Spleen (tissue), 7 donors: ENCODE measurements around the gene GLUD1.
"Not testable (repeated sequence)": the region's sequence is repeated elsewhere in the genome, so short reads cannot be mapped to it uniquely, and the experiment has no call there.

Experiments
- POLR2A ChIP-seq, 3 donors: fragments of 450-650 bp; IDR thresholded peaks; one replicate each; pipeline ENCODE4 v1.5.1; 2017; ENCODE audit warnings: antibody characterized with exemption in 3 of 3, mild to moderate bottlenecking in 1 of 3
- TF ChIP-seq, protein P1 (sequence below), 11 experiments: fragments of 200-600 bp in 7 of 11; fragments of 450-650 bp in 4 of 11; sonication (generic) in 4 of 11; IDR thresholded peaks in 8 of 11; conservative IDR thresholded peaks in 3 of 11; 1 replicate in 7 of 11; 2 replicates in 4 of 11; pipeline versions ENCODE4 v1.4.0 to v1.8.0; 2016 to 2021; ENCODE audit warnings: antibody characterized with exemption in 11 of 11, inconsistent platforms in 4 of 11, mild to moderate bottlenecking in 1 of 11
- donor health status: DM: no; HTN: no; CAD: no; lungs with moderate emphysema.
- donor health status: DM: no; HTN: no; CAD: no.
- donor health status: DM: no; HTN: no; CAD: no.

GRCh38 chr10:87018127-87018526 is 76.5 kb downstream of the GLUD1 start:
- TF ChIP-seq, protein P1, sequence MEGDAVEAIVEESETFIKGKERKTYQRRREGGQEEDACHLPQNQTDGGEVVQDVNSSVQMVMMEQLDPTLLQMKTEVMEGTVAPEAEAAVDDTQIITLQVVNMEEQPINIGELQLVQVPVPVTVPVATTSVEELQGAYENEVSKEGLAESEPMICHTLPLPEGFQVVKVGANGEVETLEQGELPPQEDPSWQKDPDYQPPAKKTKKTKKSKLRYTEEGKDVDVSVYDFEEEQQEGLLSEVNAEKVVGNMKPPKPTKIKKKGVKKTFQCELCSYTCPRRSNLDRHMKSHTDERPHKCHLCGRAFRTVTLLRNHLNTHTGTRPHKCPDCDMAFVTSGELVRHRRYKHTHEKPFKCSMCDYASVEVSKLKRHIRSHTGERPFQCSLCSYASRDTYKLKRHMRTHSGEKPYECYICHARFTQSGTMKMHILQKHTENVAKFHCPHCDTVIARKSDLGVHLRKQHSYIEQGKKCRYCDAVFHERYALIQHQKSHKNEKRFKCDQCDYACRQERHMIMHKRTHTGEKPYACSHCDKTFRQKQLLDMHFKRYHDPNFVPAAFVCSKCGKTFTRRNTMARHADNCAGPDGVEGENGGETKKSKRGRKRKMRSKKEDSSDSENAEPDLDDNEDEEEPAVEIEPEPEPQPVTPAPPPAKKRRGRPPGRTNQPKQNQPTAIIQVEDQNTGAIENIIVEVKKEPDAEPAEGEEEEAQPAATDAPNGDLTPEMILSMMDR (IDR thresholded peaks at IDR 0.05 in 8 of 11, conservative IDR thresholded peaks at IDR 0.05 in 3 of 11), result not testable (repeated sequence)
- TF ChIP-seq POLR2A (IDR thresholded peaks at IDR 0.05), result not testable (repeated sequence)
